Amniotic epithelial cell (primary cell): ENCODE measurements around the gene TTC1.
"Not testable (repeated sequence)": the region's sequence is repeated elsewhere in the genome, so short reads cannot be mapped to it uniquely, and the experiment has no call there.

Experiments
- DNase-seq: peaks from one replicate; pipeline ENCODE4 v3.0.0-alpha.2; 2010; ENCODE audit warnings: low read depth

The TTC1 gene, protein sequence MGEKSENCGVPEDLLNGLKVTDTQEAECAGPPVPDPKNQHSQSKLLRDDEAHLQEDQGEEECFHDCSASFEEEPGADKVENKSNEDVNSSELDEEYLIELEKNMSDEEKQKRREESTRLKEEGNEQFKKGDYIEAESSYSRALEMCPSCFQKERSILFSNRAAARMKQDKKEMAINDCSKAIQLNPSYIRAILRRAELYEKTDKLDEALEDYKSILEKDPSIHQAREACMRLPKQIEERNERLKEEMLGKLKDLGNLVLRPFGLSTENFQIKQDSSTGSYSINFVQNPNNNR

DNA sequence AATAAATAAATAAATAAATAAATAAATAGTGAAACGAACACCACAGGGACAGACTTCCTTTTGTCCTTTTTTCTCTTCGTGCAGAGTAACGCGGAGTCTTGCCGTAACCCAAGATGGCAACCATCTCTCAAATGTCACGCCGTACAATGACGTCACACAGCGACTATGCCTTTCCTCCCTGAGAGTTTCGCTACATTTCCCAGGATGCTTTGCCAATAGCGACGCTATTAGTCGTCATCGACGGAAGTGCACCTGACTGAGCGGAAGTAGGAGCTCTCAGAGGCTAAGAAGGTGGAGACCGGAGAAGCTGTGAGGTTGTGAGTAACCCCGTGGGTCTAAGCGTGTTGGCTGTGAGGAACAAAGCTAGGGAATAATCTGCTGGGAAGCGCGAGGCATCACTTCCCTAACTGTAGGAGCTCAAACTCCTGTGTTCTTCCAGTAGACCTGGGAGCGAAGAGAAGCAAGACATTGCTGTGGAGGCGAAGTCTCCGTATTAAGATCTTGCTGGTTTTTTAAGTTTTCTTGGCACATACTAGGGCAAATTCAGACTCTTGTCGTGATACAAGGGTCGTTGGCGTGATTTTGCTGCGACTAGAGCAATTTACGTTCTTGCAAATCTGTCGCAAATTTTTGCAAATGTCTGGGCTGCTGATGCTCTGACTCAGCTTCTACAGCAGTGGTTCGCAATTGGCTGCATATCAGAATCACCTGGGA is at the start of gene TTC1:
TTC1 (plus strand) TSS at position 263 of the 714 bp plus-strand sequence. CDS start 1,390 bp downstream, outside the sequence.
- DNase-seq, result peak; percentile 100

DNA sequence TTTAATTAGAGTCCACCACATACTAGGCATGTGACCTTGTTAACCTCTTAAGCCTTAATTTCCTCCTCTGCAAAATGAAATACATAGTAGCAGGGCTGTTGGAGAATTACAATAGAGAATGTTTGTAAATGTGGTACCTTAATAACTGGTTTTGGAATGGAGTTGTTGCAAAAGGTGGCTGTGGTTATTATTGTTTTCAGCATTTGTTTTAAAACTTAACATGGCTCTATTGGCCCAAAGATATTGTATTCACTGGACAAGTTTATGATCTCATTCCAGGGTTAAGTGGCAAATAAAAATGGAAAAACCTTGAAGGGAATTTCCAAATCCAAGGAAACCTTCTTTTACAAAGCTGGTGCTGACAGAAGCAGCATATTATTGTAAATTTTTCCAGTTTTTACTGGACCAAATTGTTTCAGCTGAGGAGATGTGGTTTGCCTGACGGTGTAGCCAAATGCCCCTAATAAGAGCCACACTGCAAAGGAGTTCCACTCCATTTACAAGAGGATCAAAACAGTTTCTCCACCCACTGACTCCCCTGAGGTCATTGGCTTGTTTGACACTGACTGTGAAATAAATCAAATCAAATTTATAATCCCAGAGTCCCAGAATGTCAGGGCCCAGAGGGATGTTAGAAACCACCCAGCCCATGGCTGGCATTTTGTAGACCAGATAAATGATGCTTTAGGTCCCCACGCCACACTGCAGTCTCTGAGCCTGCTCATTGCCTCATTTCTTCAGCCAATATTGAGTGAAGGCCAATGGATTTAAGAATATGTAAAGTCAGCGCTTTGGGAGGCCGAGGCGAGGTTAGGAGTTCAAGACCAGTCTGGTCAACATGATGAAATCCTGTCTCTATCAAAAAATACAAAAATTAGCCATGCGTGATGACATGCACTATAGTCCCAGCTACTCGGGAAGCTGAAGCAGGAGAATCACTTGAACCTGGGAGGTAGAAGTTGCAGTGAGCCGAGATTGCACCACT is 47.5 kb upstream of the TTC1 start:
- DNase-seq, result no peak

GRCh38 chr5:159962214-159962613 is 46.7 kb upstream of the TTC1 start:
- no peak for DNase-seq

DNA sequence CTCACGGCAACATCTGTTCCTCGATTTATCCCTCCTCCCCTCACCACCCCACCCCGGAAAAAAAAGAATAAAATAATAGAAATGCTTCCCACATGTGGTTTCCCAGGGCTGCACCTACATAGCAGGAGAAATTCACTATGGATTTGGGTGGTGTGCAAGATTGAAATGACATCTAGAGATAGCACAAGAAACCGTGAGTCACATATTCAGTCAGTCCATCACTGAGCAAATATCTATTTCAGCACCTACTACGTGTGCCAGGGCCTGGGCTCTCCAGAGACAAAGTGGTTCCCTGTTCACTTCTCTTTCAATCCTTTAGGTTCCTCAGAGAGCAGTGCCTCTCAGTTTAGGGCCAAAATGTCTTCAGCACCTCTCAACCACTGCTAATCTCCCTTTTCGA is 45.0 kb upstream of the TTC1 start:
- DNase-seq, result no peak

GRCh38 chr5:159965031-159965837 is 43.7 kb upstream of the TTC1 start:
- peak; percentile 55 for DNase-seq

DNA sequence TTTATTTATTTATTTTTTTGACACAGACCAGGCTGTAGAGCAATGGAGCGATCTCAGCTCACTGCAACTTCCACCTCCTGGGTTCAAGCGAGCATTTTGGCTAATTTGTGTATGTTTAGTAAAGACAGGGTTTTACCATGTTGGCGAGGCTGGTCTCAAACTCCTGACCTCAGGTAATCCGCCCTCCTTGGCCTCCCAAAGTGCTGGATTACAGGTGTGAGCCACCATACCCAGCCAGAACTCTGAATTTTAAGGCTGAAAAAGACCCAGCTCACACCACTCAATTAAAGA is 43.2 kb upstream of the TTC1 start:
- not testable (repeated sequence) for DNase-seq

- no peak for DNase-seq
These were observed 39.0 kb upstream of the TTC1 start for GRCh38 chr5:159969966-159970365.

GRCh38 chr5:159971038-159971437 is 37.9 kb upstream of the TTC1 start:
- DNase-seq, result peak; percentile 54

DNA sequence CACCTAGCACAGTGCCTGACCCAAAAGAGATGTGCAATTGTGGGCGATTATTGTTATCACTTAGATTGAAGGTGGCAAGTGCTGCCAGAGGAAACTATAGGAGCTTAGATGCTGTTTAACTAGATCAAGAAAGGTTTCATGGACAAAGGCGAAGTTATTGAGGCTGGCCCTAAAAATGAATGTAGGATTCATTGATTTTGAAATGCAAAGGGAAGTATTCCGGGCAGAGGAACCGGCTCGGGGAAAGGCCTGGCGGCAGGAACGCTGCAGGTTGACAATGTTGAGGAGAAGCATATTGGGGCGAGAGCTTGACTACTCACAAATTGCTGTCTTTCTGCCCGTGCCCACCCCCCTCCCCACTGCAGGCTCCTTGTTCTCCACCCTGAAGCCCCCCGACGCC is 37.4 kb upstream of the TTC1 start:
- DNase-seq, result no peak

- no peak for DNase-seq
These were observed 36.9 kb upstream of the TTC1 start for GRCh38 chr5:159971931-159972461.

DNA sequence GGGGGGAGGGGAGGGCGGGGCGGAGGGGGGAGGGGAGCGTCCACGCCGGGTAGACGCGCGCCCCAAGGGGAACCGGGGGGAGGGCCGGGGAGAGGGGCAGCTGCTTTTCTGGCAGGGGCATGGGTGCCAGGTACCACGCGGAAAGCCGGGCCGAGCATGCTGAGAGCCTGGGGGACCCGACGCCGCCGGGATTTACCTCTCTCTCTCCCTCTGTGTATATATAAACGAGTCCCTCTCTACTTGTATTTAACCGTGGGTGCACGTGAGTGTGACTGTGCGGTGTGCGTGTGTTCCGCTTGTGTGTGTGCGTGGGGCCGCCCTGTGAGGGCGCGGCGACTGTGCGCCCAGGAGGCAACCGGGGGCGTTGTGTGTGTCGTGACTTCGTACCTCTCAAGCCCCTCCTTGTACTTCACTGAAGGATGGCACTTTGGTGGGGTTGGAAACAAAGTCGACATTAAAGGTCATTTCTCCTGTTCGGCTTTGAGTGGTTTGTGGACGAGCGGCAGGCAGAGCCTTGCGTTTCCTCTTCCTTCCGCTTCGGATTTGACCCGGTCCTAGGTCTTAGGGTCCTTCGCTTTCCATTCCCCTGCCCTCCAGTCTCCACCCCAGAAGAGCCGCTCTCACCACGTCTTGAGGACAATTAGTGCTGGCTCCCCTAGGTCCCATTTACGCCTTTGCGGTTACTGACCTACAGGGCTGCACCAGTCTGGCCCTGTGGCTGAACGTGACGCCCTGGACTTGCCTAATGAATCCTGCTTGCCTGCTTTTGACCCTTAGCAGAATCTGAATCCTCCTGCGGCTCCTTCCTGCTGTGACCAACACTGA is 36.2 kb upstream of the TTC1 start:
- DNase-seq, result no peak

- peak; percentile 86 for DNase-seq
These were observed 33.4 kb upstream of the TTC1 start for GRCh38 chr5:159975462-159976019.

- no peak for DNase-seq
These were observed 32.0 kb upstream of the TTC1 start for GRCh38 chr5:159976921-159977320.

- DNase-seq, result no peak
These were observed 30.6 kb upstream of the TTC1 start for GRCh38 chr5:159978358-159978757.

DNA sequence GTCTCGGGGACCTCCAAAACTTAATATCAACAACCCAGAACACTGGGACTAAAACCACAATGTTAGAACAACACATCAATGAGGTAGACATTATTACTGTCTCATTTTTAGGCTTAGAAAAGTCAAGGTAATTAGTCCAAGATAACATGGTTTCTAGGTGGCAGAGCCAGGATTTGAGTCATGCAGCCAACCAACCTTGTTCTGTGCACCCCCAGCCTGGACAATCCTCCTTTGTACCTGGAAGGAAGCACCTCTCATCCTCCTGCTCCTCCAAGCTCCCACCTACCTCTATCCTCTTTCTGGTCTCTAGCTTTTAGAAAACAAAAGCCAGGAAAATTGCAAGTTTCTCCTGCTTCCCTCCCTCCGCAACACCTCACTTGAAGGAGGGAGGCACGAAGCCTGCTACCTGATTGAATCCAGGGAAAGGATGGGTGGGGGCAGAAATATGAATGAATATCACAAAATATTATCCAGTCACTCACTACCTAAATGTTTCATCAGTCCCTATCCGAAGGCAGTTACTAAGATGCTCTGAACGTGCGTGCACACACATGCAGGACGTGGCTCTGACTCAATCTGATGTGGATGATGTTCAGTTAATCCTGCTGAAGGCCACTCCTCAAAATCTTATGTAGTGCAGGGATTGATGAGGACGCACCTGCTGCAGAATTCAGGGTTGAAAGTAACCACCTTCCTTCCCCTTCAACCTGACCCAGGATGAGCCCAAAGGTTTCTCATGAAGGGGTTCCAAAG is 26.3 kb upstream of the TTC1 start:
- no peak for DNase-seq

GRCh38 chr5:159987031-159987674 is 21.8 kb upstream of the TTC1 start:
- DNase-seq, result peak; percentile 43

GRCh38 chr5:159990506-159990905 is 18.4 kb upstream of the TTC1 start:
- DNase-seq, result no peak

GRCh38 chr5:159992566-159992965 is 16.4 kb upstream of the TTC1 start:
- no peak for DNase-seq

DNA sequence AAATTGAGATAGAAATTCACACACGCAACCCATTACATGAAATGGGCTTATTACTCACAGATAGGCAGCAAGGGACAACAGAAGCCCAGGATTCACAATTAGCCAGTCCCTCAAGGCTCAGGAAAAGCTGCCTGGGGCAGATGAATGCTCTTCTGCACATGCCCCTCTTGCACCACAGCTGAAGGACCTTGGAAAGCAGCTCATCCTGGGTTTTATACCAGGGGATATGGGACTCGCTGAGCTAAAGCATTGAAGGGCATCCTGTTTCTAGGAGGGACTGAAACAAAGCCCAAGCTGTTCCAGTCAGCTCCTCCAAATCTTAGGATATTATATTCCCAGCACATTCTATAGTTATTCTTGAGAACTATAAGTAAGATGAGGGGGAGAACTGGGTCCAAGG is 15.7 kb upstream of the TTC1 start:
- DNase-seq, result no peak
